ENCODE measurements around the gene WAC.
A peak's percentile ranks its signal among the peaks of the same experiment; 100 is the strongest.
"Not testable (repeated sequence)": the region's sequence is repeated elsewhere in the genome, so short reads cannot be mapped to it uniquely, and the experiment has no call there.

Gene WAC

DNA sequence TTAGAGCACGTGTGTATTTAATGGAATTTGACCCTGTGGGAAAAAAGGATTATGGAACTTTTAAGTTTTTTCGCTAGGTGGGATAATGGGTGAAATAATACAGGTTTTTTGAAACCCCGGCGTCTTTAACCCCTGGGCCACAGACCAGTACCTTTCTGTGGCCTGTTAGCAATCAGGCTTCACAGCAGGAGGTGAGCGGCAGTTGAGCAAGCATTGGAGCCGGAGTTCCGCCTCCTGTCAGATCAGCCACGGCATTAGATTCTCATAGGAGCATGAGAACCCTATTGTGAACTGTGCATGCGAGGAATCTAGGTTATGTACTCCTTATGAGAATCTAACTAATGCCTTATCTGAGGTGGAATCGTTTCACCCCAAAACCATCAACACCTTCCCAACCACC, 28.6 kb downstream of the WAC start:
- H3K9me3 Mint-ChIP-seq, result no peaks in the 10 kb centered on the region
- H3K4me3 Mint-ChIP-seq, result no peak overlapping the region
- intact Hi-C loops (cut with micrococcal nuclease), result no loop called here
- no peak overlapping the region for H3K27ac Mint-ChIP-seq
- no peaks in the 10 kb centered on the region for H3K27me3 Mint-ChIP-seq
- peaks cover 73% of the 10 kb centered on the region for H3K4me1 Mint-ChIP-seq (ENCODE audit: low read depth)
- H3K36me3 Mint-ChIP-seq (ENCODE audit: low read depth), result peaks cover 58% of the 10 kb centered on the region

DNA sequence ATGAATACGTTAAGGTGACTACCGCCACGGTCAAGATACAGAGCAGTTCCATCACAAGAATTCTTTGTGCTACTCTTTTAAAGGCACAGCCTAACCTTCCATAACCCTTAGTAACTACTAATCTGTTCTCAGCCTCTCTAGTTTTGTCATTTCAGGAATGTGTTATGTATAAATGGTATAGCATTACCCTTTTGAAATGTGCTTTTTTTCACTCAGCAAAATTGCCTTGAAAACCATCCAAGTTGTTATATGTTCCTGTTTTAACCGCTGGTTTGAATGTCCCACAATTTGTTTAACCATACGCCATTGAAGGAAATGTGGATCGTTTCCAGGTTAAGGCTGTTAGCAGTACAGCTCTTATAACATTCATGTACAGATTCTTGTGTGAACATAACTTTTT, 32.0 kb downstream of the WAC start:
- Mint-ChIP-seq H3K27me3 (no peaks in the 10 kb centered on the region), H3K9me3 (no peaks in the 10 kb centered on the region), H3K27ac (no peak overlapping the region), H3K36me3 (ENCODE audit: low read depth) (peaks cover 56% of the 10 kb centered on the region), H3K4me3 (peak overlapping the region; percentile 17), H3K4me1 (ENCODE audit: low read depth) (peaks cover 73% of the 10 kb centered on the region)
- intact Hi-C loops (cut with micrococcal nuclease), result loop anchor here (5.0 kb wide), 1 partner anchor 37 kb away; no protein-coding TSS in a partner anchor

DNA sequence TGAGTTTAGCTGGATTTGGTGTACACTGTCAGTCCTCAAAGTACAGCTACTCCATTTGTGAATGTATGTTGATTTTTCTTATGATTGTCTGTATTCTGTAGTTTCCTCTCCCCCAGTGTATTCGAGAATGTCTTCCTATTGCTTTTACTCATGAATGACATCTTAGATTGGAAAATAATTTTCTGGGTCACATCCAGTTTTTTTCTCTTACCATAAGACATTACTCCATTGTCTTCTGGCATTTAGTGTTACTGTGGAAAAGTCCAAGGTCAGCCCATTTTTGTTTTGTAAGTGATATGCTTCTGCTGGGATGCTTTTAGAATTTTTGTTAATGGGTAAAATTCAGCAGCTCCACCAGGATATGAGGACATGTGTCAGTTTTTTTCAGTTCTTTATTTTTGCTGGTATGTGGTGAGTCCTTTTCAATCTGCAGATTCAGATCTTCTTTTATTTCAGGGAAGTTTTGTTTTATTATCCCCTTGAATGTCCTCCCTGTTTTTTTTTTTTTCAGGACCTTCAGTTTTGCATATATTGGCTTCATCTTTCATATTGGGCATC, 33.6 kb downstream of the WAC start:
- Mint-ChIP-seq H3K27ac (peak overlapping the region; percentile 79), H3K4me1 (ENCODE audit: low read depth) (peaks cover 61% of the 10 kb centered on the region), H3K9me3 (no peaks in the 10 kb centered on the region), H3K36me3 (ENCODE audit: low read depth) (peaks cover 53% of the 10 kb centered on the region), H3K4me3 (peak overlapping the region; percentile 30), H3K27me3 (no peaks in the 10 kb centered on the region)
- intact Hi-C loops (cut with micrococcal nuclease), result loop anchor here (5.0 kb wide), 1 partner anchor 36 kb away; no protein-coding TSS in a partner anchor

DNA sequence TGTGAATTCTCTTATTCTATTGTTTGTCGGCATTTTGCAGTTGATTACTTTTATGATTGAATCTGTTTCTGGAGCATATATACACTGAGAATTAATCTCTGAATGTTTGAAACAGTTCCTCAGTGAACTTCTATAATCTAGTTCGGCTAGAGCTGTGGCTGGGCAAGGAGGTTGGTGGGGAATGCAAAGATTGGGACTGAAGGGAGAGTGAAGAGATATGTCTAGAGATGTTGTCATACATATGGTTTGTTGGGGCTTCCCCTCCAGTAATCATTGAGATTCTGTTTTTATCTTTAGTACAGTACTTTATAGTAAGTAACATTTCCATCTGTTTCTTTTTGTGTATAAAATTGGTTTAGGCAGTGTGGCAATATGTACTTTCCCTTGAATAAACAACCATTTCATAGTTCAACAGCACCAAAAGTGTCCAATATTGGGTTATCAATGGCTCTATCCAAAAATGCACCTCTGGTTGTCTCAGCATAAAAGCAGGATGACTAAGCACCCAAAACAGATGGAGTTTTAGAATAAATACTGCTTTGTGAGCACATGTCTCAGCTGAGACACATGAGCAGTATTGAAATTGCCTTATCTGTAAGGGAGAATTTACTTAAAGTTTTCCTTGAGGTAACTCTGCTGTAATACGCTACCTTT, 36.7 kb downstream of the WAC start:
- Mint-ChIP-seq H3K27ac (no peak overlapping the region), H3K4me1 (ENCODE audit: low read depth) (peaks cover 69% of the 10 kb centered on the region), H3K36me3 (ENCODE audit: low read depth) (peaks cover 58% of the 10 kb centered on the region), H3K27me3 (no peaks in the 10 kb centered on the region), H3K9me3 (no peaks in the 10 kb centered on the region), H3K4me3 (no peak overlapping the region)
- intact Hi-C loops (cut with micrococcal nuclease), result loop anchor here (5.0 kb wide), 1 partner anchor 33 kb away; no protein-coding TSS in a partner anchor

DNA sequence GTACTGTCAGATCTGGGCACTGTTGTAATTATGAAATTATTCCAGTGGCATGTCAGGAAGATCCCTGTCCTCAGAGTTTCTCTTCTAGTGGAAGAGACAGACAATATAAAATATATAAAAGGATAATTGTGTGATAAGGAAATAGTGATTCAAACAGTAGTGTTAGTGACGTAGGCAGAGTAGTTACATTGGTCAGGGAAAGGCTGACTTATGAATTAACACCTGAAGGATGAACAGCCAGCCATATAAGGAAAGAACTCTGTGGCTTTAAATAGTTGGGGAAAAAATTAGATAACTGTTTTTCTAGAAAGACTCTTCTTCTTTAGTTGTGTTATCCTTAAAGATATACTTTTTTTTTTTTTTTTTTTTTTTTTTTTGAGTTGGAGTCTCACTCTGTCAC, 37.7 kb downstream of the WAC start:
- intact Hi-C loops (cut with micrococcal nuclease), result no loop called here
- Mint-ChIP-seq H3K9me3 (no peaks in the 10 kb centered on the region), H3K36me3 (ENCODE audit: low read depth) (peaks cover 68% of the 10 kb centered on the region), H3K27ac (no peak overlapping the region), H3K27me3 (no peaks in the 10 kb centered on the region), H3K4me3 (no peak overlapping the region), H3K4me1 (ENCODE audit: low read depth) (peaks cover 69% of the 10 kb centered on the region)

DNA sequence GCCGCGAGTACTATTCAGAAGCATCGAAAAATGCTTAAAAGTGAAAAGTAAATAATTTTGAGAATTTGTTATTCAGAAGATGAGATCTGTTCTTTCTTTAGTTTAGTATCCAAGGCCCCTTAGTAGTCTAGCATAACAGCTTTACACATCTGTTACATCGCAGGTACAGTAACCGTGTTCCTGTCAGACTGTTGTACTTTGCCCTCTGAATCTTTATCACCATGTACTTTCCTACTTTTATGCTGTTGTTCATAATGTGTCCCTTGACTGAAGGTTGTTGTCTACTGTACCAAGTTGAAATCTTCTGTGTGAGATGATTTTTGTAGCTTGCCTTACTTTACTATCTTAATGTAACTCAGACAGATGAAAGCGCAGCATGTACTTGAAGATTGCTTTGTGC, 38.3 kb downstream of the WAC start:
- H3K27ac Mint-ChIP-seq, result no peak overlapping the region
- peaks cover 66% of the 10 kb centered on the region for H3K4me1 Mint-ChIP-seq (ENCODE audit: low read depth)
- no peaks in the 10 kb centered on the region for H3K27me3 Mint-ChIP-seq
- H3K36me3 Mint-ChIP-seq (ENCODE audit: low read depth), result peaks cover 72% of the 10 kb centered on the region
- intact Hi-C loops (cut with micrococcal nuclease), result no loop called here
- H3K9me3 Mint-ChIP-seq, result no peaks in the 10 kb centered on the region
- no peak overlapping the region for H3K4me3 Mint-ChIP-seq

DNA sequence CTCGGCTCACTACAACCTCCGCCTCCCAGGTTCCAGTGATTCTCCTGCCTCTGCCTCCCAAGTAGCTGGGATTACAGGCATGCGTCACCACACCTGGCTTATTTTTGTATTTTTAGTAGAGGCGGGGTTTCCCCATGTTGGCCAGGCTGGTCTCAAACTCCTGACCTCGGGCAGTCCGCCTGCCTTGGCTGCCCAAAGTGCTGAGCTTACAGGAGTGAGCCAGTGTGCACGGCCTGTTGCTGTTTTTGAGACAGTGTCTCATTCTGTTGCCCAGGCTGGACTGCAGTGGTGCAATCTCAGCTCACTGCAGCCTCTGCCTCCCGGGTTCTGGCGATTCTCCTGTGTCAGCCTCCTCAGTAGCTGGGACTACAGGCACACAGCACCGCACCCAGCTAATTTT, 41.3 kb downstream of the WAC start:
- Mint-ChIP-seq H3K4me1 (ENCODE audit: low read depth) (peaks cover 57% of the 10 kb centered on the region), H3K36me3 (ENCODE audit: low read depth) (peaks cover 71% of the 10 kb centered on the region)
- H3K27ac Mint-ChIP-seq; intact Hi-C loops (cut with micrococcal nuclease); H3K9me3 Mint-ChIP-seq; H3K4me3 Mint-ChIP-seq; H3K27me3 Mint-ChIP-seq: not testable (repeated sequence)

DNA sequence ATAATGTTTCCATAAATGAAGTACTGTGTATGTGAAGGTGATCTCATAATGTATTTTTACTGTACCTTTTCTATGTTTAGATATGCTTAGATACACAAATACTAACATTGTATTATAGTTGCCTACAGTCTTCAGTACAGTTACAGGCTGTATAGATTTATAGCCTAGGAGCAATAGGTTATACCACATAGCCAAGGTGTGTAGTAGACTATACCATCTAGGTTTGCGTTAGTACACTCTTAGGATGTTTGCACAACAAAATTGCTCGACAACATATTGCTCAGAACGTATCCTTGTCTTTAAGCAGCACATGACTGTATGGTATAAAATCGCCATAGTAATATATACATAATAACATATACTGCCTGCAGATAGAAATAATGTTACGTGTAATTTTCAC, 42.9 kb downstream of the WAC start:
- Mint-ChIP-seq H3K36me3 (ENCODE audit: low read depth) (peaks cover 78% of the 10 kb centered on the region), H3K27ac (no peak overlapping the region)

DNA sequence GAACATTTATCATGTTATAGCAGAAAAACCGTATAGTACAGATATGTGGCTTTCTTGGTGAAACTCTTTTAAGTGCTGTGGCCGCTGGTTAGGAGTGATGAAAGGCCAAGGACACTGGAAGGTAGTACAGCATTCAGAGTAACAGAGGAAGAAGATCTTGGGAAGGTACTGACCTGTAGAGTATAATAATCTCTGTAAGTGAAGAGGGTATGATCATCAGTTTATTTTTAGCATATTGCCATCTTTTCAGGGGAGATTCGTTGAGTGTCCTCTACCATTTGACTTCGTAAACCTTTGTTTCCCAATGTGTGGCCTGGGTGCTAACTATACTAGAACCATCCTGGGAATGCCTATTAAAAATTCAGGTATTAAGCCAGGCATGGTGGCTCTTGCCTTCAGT, 44.6 kb downstream of the WAC start:
- Mint-ChIP-seq H3K9me3 (no peaks in the 10 kb centered on the region), H3K4me1 (ENCODE audit: low read depth) (peaks cover 65% of the 10 kb centered on the region), H3K36me3 (ENCODE audit: low read depth) (peaks cover 79% of the 10 kb centered on the region), H3K27me3 (no peaks in the 10 kb centered on the region), H3K4me3 (no peak overlapping the region), H3K27ac (no peak overlapping the region)
- intact Hi-C loops (cut with micrococcal nuclease), result no loop called here

More for the DNA sequence above, 42.9 kb downstream of the WAC start:
- H3K4me1 Mint-ChIP-seq (ENCODE audit: low read depth), result peaks cover 55% of the 10 kb centered on the region
- no peaks in the 10 kb centered on the region for H3K27me3 Mint-ChIP-seq
- H3K9me3 Mint-ChIP-seq, result no peaks in the 10 kb centered on the region
- H3K4me3 Mint-ChIP-seq, result no peak overlapping the region
- intact Hi-C loops (cut with micrococcal nuclease), result no loop called here

DNA sequence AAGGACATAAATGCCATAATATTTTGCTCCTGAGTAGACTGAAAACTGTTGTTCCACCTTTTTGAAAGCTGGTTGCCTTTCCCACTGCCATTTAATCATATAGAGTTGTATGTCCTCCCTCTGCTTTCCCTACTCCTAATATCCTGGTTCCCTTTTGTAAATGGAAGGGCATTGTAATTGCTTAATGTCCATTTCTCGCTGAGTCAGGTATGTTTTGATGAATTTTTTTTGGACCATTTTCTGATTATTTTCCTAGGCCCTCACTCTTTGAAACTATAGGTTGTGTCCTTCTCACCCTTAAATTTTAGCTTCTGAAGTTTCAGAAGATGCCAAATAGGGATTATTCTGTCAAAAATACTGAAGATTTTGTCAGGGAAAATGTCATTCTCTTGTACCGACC, 45.5 kb downstream of the WAC start:
- intact Hi-C loops (cut with micrococcal nuclease), result no loop called here
- Mint-ChIP-seq H3K4me1 (ENCODE audit: low read depth) (peaks cover 58% of the 10 kb centered on the region), H3K27ac (no peak overlapping the region), H3K9me3 (no peaks in the 10 kb centered on the region), H3K36me3 (ENCODE audit: low read depth) (peaks cover 78% of the 10 kb centered on the region), H3K4me3 (no peak overlapping the region), H3K27me3 (no peaks in the 10 kb centered on the region)

DNA sequence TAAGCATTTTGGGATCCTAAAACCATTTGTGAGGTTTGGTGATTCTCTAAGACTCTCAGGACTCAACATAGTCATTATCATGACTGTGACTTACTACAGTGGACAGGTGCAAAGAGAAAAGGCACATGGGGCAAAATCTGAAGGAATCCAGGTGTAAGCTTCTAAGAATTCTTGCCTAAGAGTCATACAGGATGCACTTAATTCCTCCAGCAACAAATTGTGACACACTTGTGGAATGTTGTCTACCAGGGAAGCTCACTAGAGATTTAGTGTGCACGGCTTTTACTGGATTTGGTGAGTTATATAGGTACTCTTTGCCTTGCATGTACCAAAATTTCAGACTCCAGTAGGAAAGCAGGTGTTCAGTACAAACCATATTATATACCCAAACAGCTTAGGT, 47.9 kb downstream of the WAC start:
- Mint-ChIP-seq H3K27me3 (no peaks in the 10 kb centered on the region), H3K27ac (no peak overlapping the region), H3K4me3 (no peak overlapping the region), H3K9me3 (no peaks in the 10 kb centered on the region), H3K36me3 (ENCODE audit: low read depth) (peaks cover 78% of the 10 kb centered on the region), H3K4me1 (ENCODE audit: low read depth) (peaks cover 58% of the 10 kb centered on the region)
- intact Hi-C loops (cut with micrococcal nuclease), result loop anchor here (5.0 kb wide), 1 partner anchor 34 kb away; no protein-coding TSS in a partner anchor

DNA sequence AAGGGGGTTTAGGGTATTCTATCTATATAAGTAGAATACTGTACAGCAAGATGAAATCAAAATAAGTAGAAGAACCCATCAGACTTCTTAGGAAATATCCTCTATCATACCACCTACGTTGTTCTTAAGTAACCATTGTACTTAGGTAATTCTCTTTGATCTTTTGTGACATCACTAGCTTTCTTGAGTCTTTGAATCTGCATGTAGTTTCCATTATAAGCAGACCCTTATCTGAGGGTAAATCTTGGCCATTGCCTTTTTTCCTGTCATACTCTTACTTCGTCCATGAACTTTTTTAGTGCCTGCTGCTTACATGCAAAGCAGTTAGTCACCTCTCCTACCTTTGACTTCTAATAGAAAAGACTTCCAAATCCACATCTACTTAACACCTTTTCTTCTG, 49.0 kb downstream of the WAC start:
- intact Hi-C loops (cut with micrococcal nuclease), result loop anchor here (5.0 kb wide), 1 partner anchor 35 kb away; no protein-coding TSS in a partner anchor
- H3K36me3 Mint-ChIP-seq (ENCODE audit: low read depth), result peaks cover 81% of the 10 kb centered on the region
- no peak overlapping the region for H3K27ac Mint-ChIP-seq

DNA sequence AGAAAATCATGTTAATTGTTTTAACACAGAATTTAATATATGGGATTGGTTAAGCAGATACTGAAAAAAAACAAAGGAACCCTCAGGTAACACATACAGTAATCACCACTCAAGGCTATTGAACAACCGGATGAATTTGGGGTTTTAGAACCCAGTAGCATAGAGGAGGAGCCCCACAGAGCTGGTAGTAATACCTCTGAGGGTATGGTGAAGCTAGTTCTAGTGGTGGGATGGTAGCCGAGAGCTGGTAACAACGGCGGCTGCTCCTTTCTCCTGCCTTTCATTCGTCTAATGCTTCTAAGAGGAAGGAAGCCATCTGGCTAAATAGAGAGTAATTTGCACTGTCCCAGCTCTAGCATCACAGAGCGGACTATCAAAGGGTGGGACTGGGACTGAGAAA, 52.2 kb downstream of the WAC start:
- H3K36me3 Mint-ChIP-seq (ENCODE audit: low read depth), result peaks cover 76% of the 10 kb centered on the region
- no peaks in the 10 kb centered on the region for H3K9me3 Mint-ChIP-seq
- H3K4me1 Mint-ChIP-seq (ENCODE audit: low read depth), result peaks cover 51% of the 10 kb centered on the region
- H3K27me3 Mint-ChIP-seq, result no peaks in the 10 kb centered on the region
- H3K4me3 Mint-ChIP-seq, result no peak overlapping the region
- intact Hi-C loops (cut with micrococcal nuclease), result loop anchor here (5.0 kb wide), 1 partner anchor 153 kb away; no protein-coding TSS in a partner anchor
- H3K27ac Mint-ChIP-seq, result peak overlapping the region; percentile 59

More for the DNA sequence above, 49.0 kb downstream of the WAC start:
- H3K27me3 Mint-ChIP-seq, result no peaks in the 10 kb centered on the region
- H3K4me1 Mint-ChIP-seq (ENCODE audit: low read depth), result peaks cover 60% of the 10 kb centered on the region
- H3K9me3 Mint-ChIP-seq, result no peaks in the 10 kb centered on the region
- H3K4me3 Mint-ChIP-seq, result no peak overlapping the region

DNA sequence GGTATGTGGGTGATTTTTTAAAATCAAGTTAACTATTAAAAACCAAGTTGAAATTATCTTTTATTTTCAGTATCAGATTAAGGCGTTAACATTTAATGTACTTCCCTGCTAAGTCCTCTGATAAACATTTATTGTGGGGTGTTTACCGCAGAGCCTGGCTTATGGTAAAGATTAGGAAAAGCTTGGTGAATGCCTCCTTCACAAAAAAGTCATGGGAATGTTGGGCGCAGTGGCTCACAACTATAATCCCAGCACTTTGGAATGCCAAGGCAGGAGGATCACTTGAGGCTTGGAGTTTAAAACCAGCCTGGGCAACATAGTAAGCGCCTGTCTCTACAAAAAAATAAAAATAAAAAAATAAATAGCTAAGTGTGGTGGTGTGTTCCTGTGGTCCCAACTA, 53.3 kb downstream of the WAC start:
- H3K27me3 Mint-ChIP-seq, result no peaks in the 10 kb centered on the region
- intact Hi-C loops (cut with micrococcal nuclease), result loop anchor here (5.0 kb wide), 1 partner anchor 154 kb away; no protein-coding TSS in a partner anchor
- no peak overlapping the region for H3K27ac Mint-ChIP-seq
- H3K36me3 Mint-ChIP-seq (ENCODE audit: low read depth), result peaks cover 80% of the 10 kb centered on the region
- H3K4me3 Mint-ChIP-seq, result no peak overlapping the region
- peaks cover 48% of the 10 kb centered on the region for H3K4me1 Mint-ChIP-seq (ENCODE audit: low read depth)
- H3K9me3 Mint-ChIP-seq, result no peaks in the 10 kb centered on the region
